ENCODE results near the gene DCST1. TPM values are rescaled to one million over a fixed set of nuclear protein-coding genes. Genes with fewer than 3 reads are reported as not detected.

The DCST1 gene
- total and polyA plus RNA-seq, 8 donors, result 0.57 to 0.87 (median 0.79) TPM; not detected in 2

- TF ChIP-seq, protein P1, sequence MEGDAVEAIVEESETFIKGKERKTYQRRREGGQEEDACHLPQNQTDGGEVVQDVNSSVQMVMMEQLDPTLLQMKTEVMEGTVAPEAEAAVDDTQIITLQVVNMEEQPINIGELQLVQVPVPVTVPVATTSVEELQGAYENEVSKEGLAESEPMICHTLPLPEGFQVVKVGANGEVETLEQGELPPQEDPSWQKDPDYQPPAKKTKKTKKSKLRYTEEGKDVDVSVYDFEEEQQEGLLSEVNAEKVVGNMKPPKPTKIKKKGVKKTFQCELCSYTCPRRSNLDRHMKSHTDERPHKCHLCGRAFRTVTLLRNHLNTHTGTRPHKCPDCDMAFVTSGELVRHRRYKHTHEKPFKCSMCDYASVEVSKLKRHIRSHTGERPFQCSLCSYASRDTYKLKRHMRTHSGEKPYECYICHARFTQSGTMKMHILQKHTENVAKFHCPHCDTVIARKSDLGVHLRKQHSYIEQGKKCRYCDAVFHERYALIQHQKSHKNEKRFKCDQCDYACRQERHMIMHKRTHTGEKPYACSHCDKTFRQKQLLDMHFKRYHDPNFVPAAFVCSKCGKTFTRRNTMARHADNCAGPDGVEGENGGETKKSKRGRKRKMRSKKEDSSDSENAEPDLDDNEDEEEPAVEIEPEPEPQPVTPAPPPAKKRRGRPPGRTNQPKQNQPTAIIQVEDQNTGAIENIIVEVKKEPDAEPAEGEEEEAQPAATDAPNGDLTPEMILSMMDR (IDR thresholded peaks at IDR 0.05), result no peak
- no peak overlapping the region for H3K27ac ChIP-seq
- DNase-seq, result no peak
- no peaks in the 10 kb centered on the region for H3K9me3 ChIP-seq
- H3K4me1 ChIP-seq, result peaks cover 0 to 17% of the 10 kb centered on the region in 2 donors
- no peak for ATAC-seq
- H3K27me3 ChIP-seq, result no peaks in the 10 kb centered on the region
- H3K4me3 ChIP-seq, result no peak overlapping the region
- intact Hi-C loops (cut with DNase I), result no loop called here
- H3K36me3 ChIP-seq, result peaks cover 0 to 51% of the 10 kb centered on the region in 2 donors
Measured at GRCh38 chr1:154989195-154989860, 44.3 kb upstream of the DCST1 start.

- DNase-seq, result peak in 1 of 4 donors; percentile 15
- TF ChIP-seq, protein P1 (IDR thresholded peaks at IDR 0.05), result no peak
- no peak for ATAC-seq
- Histone ChIP-seq H3K27ac (no peak overlapping the region), H3K27me3 (no peaks in the 10 kb centered on the region), H3K36me3 (peaks cover 0 to 51% of the 10 kb centered on the region in 2 donors), H3K9me3 (no peaks in the 10 kb centered on the region), H3K4me3 (no peak overlapping the region), H3K4me1 (peaks cover 0 to 8% of the 10 kb centered on the region in 2 donors)
- intact Hi-C loops (cut with DNase I), result no loop called here
Measured at GRCh38 chr1:154990276-154990675, 43.3 kb upstream of the DCST1 start.

GRCh38 chr1:154992721-154993571 lies 40.7 kb upstream of the DCST1 start:
- DNase-seq (peak in 1 of 4 donors; percentile 27), ATAC-seq (peak; percentile 7)
- H3K4me3 ChIP-seq, result no peak overlapping the region
- H3K27ac ChIP-seq, result no peak overlapping the region
- TF ChIP-seq, protein P1 (IDR thresholded peaks at IDR 0.05), result no peak
- H3K36me3 ChIP-seq, result peaks cover 0 to 39% of the 10 kb centered on the region in 2 donors
- peaks cover 0 to 21% of the 10 kb centered on the region in 2 donors for H3K4me1 ChIP-seq
- intact Hi-C loops (cut with DNase I), result no loop called here
- H3K27me3 ChIP-seq, result no peaks in the 10 kb centered on the region
- no peaks in the 10 kb centered on the region for H3K9me3 ChIP-seq

GRCh38 chr1:154993572-154994268 lies 39.9 kb upstream of the DCST1 start, which contains the start of gene LENEP:
Gene LENEP (plus strand): TSS chr1:154993586. CDS start chr1:154993608, 22 bp downstream.
- H3K4me3 ChIP-seq, result no peak within 1 kb of the TSS
- intact Hi-C loops (cut with DNase I), result no loop called here
- ATAC-seq, result no peak
- H3K27me3 ChIP-seq, result no peaks in the 10 kb centered on the region
- no peak within 1 kb of the TSS for H3K27ac ChIP-seq
- H3K36me3 ChIP-seq, result peaks cover 0 to 31% of the 10 kb centered on the region in 2 donors
- peaks cover under 1 to 26% of the 10 kb centered on the region in 2 donors for H3K4me1 ChIP-seq
- peak in 1 of 4 donors; percentile 26 for DNase-seq
- H3K9me3 ChIP-seq, result no peaks in the 10 kb centered on the region
- TF ChIP-seq, protein P1 (IDR thresholded peaks at IDR 0.05), result no peak
